Esophagus squamous epithelium (tissue), 5 donors: ENCODE data around the gene PLEKHG4. TPM values are rescaled to one million over a fixed set of nuclear protein-coding genes. Genes with fewer than 3 reads are reported as not detected.

Experiments
- DNase-seq: peaks from one replicate; lab custom pipeline; 2025; lab: John Stamatoyannopoulos, UW
- H3K27ac ChIP-seq, 4 donors: fragments of 200-600 bp; sonication (generic); one replicate each; pipeline ENCODE4 v1.5.1; 2016 to 2019; ENCODE audit warnings: mild to moderate bottlenecking in 1 of 4
- H3K27me3 ChIP-seq, 4 donors: fragments of 200-600 bp; sonication (generic); 1 replicate in 3 of 4; 2 replicates in 1 of 4; pipeline versions ENCODE4 v1.5.1 to v1.6.0; 2017 to 2021; ENCODE audit warnings: antibody characterized with exemption in 1 of 4
- H3K36me3 ChIP-seq, 3 donors: fragments of 200-600 bp; sonication (generic); one replicate each; pipeline ENCODE4 v1.5.1; 2016 to 2019
- H3K4me1 ChIP-seq, 3 donors: fragments of 200-600 bp; sonication (generic); one replicate each; pipeline ENCODE4 v1.5.1; 2017 to 2019
- H3K4me3 ChIP-seq, 4 donors: fragments of 200-600 bp; sonication (generic); 1 replicate in 3 of 4; 2 replicates in 1 of 4; pipeline ENCODE4 v1.5.1; 2016 to 2019; ENCODE audit warnings: mild to moderate bottlenecking in 2 of 4, moderate library complexity in 1 of 4
- H3K9me3 ChIP-seq, 3 donors: fragments of 200-600 bp; sonication (generic); one replicate each; pipeline ENCODE4 v1.5.1; 2016 to 2019
- POLR2A ChIP-seq, 4 donors: fragments of 450-650 bp; IDR thresholded peaks; one replicate each; pipeline ENCODE4 v1.6.1; 2017; ENCODE audit warnings: antibody characterized with exemption in 4 of 4, mild to moderate bottlenecking in 4 of 4, moderate library complexity in 3 of 4
- WGBS, 2 donors: methylation state at CpG; one replicate each; pipeline ENCODE4 v1.1.5; 2018; 5-methylcytosine and 5-hydroxymethylcytosine counted together
- intact Hi-C: fragments of 100-400 bp; cut with DNase I; formaldehyde crosslinking; loops from one replicate; pipeline ENCODE4 v1.15.0; 2022
- total RNA-seq, 4 donors: library from RNA; depleted of rRNA; stranded (reverse); fragments of >200 nt; gene quantifications; one replicate each; pipeline ENCODE4 v1.1.0, GENCODE V29; 2016
- TF ChIP-seq, protein P1 (sequence below), 6 experiments: fragments of 450-650 bp in 4 of 6; fragments of 200-600 bp in 2 of 6; sonication (generic) in 2 of 6; IDR thresholded peaks; one replicate each; pipeline ENCODE4 v1.5.1; 2016 to 2019; ENCODE audit warnings: antibody characterized with exemption in 6 of 6, mild to moderate bottlenecking in 4 of 6, moderate library complexity in 4 of 6
- donor health status: DM: yes; HTN: yes; CAD: no.

Gene PLEKHG4, protein sequence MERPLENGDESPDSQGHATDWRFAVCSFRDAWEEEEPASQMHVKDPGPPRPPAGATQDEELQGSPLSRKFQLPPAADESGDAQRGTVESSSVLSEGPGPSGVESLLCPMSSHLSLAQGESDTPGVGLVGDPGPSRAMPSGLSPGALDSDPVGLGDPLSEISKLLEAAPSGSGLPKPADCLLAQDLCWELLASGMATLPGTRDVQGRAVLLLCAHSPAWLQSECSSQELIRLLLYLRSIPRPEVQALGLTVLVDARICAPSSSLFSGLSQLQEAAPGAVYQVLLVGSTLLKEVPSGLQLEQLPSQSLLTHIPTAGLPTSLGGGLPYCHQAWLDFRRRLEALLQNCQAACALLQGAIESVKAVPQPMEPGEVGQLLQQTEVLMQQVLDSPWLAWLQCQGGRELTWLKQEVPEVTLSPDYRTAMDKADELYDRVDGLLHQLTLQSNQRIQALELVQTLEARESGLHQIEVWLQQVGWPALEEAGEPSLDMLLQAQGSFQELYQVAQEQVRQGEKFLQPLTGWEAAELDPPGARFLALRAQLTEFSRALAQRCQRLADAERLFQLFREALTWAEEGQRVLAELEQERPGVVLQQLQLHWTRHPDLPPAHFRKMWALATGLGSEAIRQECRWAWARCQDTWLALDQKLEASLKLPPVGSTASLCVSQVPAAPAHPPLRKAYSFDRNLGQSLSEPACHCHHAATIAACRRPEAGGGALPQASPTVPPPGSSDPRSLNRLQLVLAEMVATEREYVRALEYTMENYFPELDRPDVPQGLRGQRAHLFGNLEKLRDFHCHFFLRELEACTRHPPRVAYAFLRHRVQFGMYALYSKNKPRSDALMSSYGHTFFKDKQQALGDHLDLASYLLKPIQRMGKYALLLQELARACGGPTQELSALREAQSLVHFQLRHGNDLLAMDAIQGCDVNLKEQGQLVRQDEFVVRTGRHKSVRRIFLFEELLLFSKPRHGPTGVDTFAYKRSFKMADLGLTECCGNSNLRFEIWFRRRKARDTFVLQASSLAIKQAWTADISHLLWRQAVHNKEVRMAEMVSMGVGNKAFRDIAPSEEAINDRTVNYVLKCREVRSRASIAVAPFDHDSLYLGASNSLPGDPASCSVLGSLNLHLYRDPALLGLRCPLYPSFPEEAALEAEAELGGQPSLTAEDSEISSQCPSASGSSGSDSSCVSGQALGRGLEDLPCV
- total RNA-seq, result 10 to 100 TPM in 1 of 4 donors, 1 to 10 TPM in 3; 5.0 to 11.4 (median 7.5) TPM

GRCh38 chr16:67279296-67280089 is at the start of gene PLEKHG4:
Gene PLEKHG4 (plus strand): TSS chr16:67279532. CDS start chr16:67280045, 513 bp downstream.
- TF ChIP-seq, protein P1, sequence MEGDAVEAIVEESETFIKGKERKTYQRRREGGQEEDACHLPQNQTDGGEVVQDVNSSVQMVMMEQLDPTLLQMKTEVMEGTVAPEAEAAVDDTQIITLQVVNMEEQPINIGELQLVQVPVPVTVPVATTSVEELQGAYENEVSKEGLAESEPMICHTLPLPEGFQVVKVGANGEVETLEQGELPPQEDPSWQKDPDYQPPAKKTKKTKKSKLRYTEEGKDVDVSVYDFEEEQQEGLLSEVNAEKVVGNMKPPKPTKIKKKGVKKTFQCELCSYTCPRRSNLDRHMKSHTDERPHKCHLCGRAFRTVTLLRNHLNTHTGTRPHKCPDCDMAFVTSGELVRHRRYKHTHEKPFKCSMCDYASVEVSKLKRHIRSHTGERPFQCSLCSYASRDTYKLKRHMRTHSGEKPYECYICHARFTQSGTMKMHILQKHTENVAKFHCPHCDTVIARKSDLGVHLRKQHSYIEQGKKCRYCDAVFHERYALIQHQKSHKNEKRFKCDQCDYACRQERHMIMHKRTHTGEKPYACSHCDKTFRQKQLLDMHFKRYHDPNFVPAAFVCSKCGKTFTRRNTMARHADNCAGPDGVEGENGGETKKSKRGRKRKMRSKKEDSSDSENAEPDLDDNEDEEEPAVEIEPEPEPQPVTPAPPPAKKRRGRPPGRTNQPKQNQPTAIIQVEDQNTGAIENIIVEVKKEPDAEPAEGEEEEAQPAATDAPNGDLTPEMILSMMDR (IDR thresholded peaks at IDR 0.05), result peak; percentile 51 to 93 (median 83)
- peak in 1 of 4 donors; percentile 19 for TF ChIP-seq POLR2A (IDR thresholded peaks at IDR 0.05)
- peaks cover 0 to 23% (median 6%) of the 10 kb centered on the region in 3 donors for H3K36me3 ChIP-seq
- no peaks in the 10 kb centered on the region for H3K27me3 ChIP-seq
- H3K4me1 ChIP-seq, result peaks cover 20 to 40% (median 23%) of the 10 kb centered on the region in 3 donors
- intact Hi-C loops, result loop anchor here (10.0 kb wide), 1 partner anchor 135 kb away; the partner anchor contains the start of gene ZDHHC1
- H3K27ac ChIP-seq, result peak within 1 kb of the TSS; percentile 46 to 83 (median 76)
- no peak for DNase-seq
- 89% methylated on average over 6 of the region's 83 CpGs; no CpG with 5 or more reads in 1 of the 2 donors for WGBS, 2 donors
- H3K9me3 ChIP-seq, result no peaks in the 10 kb centered on the region
- peak within 1 kb of the TSS; percentile 53 to 83 (median 70) for H3K4me3 ChIP-seq

GRCh38 chr16:67229906-67230808 is 49.2 kb upstream of the PLEKHG4 start:
- intact Hi-C loops, result no loop called here
- Histone ChIP-seq H3K27ac (no peak overlapping the region), H3K4me1 (peaks cover 14 to 34% (median 18%) of the 10 kb centered on the region in 3 donors), H3K9me3 (no peaks in the 10 kb centered on the region), H3K36me3 (peaks cover 25 to 70% (median 30%) of the 10 kb centered on the region in 3 donors), H3K27me3 (no peaks in the 10 kb centered on the region), H3K4me3 (no peak overlapping the region)
- DNase-seq, result no peak
- TF ChIP-seq POLR2A (IDR thresholded peaks at IDR 0.05), result no peak
- TF ChIP-seq, protein P1 (IDR thresholded peaks at IDR 0.05), result no peak
- 91 to 95% methylated on average over 3 to 17 of the region's 32 CpGs for WGBS, 2 donors

- DNase-seq, result no peak
- intact Hi-C loops, result no loop called here
- Histone ChIP-seq H3K4me1 (peaks cover 11 to 30% (median 12%) of the 10 kb centered on the region in 3 donors), H3K36me3 (peaks cover 25 to 79% (median 36%) of the 10 kb centered on the region in 3 donors), H3K27ac (no peak overlapping the region), H3K9me3 (no peaks in the 10 kb centered on the region), H3K4me3 (no peak overlapping the region), H3K27me3 (no peaks in the 10 kb centered on the region)
- WGBS, 2 donors, result 83 to 93% methylated on average over 7 of the region's 12 CpGs
- TF ChIP-seq POLR2A (IDR thresholded peaks at IDR 0.05), result no peak
- TF ChIP-seq, protein P1 (IDR thresholded peaks at IDR 0.05), result no peak
Measured at GRCh38 chr16:67230809-67231660, 48.3 kb upstream of the PLEKHG4 start.
